ENCODE measurements around the gene LZTR1. TPM values are rescaled to one million over a fixed set of nuclear protein-coding genes. Genes with fewer than 3 reads are reported as not detected.

The LZTR1 gene
- total and polyA plus RNA-seq, 2 of the 4 experiments (the other 2 are of a cell fraction) = 22.8 to 41.3 TPM

- Histone ChIP-seq H4K20me1 (ENCODE audit: insufficient read depth, low read length) (no peaks in the 10 kb centered on the region), H2BK15ac (ENCODE audit: low read depth, low read length) (no peak overlapping the region), H2BK120ac (ENCODE audit: low read depth, low read length) (no peak overlapping the region), H2BK20ac (ENCODE audit: low read depth, low read length) (no peak overlapping the region), H3K27me3 (ENCODE audit: control insufficient read depth, insufficient read depth, low read length) (peaks cover 2% of the 10 kb centered on the region; the same call in 1 of the 2 replicates), H3K4me3 (ENCODE audit: insufficient read depth, low read depth, low read length) (no peak overlapping the region), H3K23ac (ENCODE audit: low read depth, low read length) (no peak overlapping the region), H2AFZ (replicated peaks; ENCODE audit: low read length, poor library complexity) (no peak overlapping the region), H3K9me3 (ENCODE audit: control insufficient read depth, insufficient read depth, low read length) (peaks cover 10% of the 10 kb centered on the region), H2AK9ac (replicated peaks; ENCODE audit: low read depth, low read length, poor library complexity) (no peak overlapping the region), H3K4me2 (ENCODE audit: low read depth, low read length) (no peak overlapping the region), H3K14ac (replicated peaks; ENCODE audit: low read depth, low read length) (no peak overlapping the region), H3K36me3 (ENCODE audit: control insufficient read depth, insufficient read depth, low read length) (no peaks in the 10 kb centered on the region), H4K8ac (ENCODE audit: low read depth in 2 of 2, low read length in 2 of 2) (no peak overlapping the region), H3K9ac (ENCODE audit: low read depth, low read length) (no peak overlapping the region), H3K27ac (ENCODE audit: insufficient read depth, low read length) (no peak overlapping the region), H3K18ac (ENCODE audit: low read depth, low read length) (no peak overlapping the region), H3K4me1 (ENCODE audit: control insufficient read depth, insufficient read depth, low read length) (peaks cover 10% of the 10 kb centered on the region), H3K56ac (ENCODE audit: extremely low read depth, insufficient read depth, low read length) (no peak overlapping the region), H3K9me1 (ENCODE audit: insufficient read depth, low read length) (peaks cover 24% of the 10 kb centered on the region), H2AK5ac (ENCODE audit: low read depth, low read length) (no peak overlapping the region), H3K4ac (ENCODE audit: low read depth, low read length) (no peak overlapping the region), H2BK5ac (ENCODE audit: low read depth, low read length, poor library complexity, severe bottlenecking) (no peak overlapping the region), H4K91ac (ENCODE audit: insufficient read depth, low read depth, low read length) (no peak overlapping the region), H4K5ac (ENCODE audit: low read depth, low read length) (no peak overlapping the region), H3K79me1 (ENCODE audit: low read depth in 1 of 2, low read length in 2 of 2) (peaks cover 16 to 26% of the 10 kb centered on the region in 2 experiments)
- intact Hi-C loops (cut with micrococcal nuclease) (no loop called here), dilution Hi-C loops (cut with HindIII; ENCODE audit: low sequenced_read_pairs, unreplicated experiment) (no loop called here), in situ Hi-C loops (cut with MboI; ENCODE audit: low sequenced_read_pairs) (no loop called here)
- ChIA-PET CTCF (no interaction called here), POLR2A (ENCODE audit: unreplicated experiment) (no interaction called here)
- no TSS peak for BruUV-seq (replicated peaks)
- TF ChIP-seq CTCF (conservative IDR thresholded peaks at IDR 0.05; ENCODE audit: low read depth, low read length) (no peak), RCOR1 (IDR thresholded peaks at IDR 0.05; ENCODE audit: insufficient replicate concordance, low read length) (no peak), MXI1 (IDR thresholded peaks at IDR 0.05; ENCODE audit: borderline replicate concordance, low read depth, low read length) (no peak), USF2 (IDR thresholded peaks at IDR 0.05; ENCODE audit: low read depth, low read length) (no peak), SMC3 (IDR thresholded peaks at IDR 0.05; ENCODE audit: low read depth, low read length) (no peak), BHLHE40 (IDR thresholded peaks at IDR 0.05; ENCODE audit: low read depth, low read length) (no peak), RAD21 (IDR thresholded peaks at IDR 0.05; ENCODE audit: low read length) (no peak), CEBPB (IDR thresholded peaks at IDR 0.05; ENCODE audit: low read depth, low read length) (no peak), MAFK (IDR thresholded peaks at IDR 0.05; ENCODE audit: low read depth, low read length) (no peak), FOS (IDR thresholded peaks at IDR 0.05; ENCODE audit: low read depth, low read length) (no peak), MAZ (IDR thresholded peaks at IDR 0.05; ENCODE audit: borderline replicate concordance, low read depth, low read length) (no peak), RFX5 (IDR thresholded peaks at IDR 0.05; ENCODE audit: low read depth, low read length) (no peak), ELK1 (IDR thresholded peaks at IDR 0.05; ENCODE audit: borderline replicate concordance, low read depth, low read length) (no peak), POLR2A (IDR thresholded peaks at IDR 0.05; ENCODE audit: low read depth, low read length) (no peak), CHD1 (IDR thresholded peaks at IDR 0.05; ENCODE audit: low read depth, low read length) (no peak), NFE2L2 (IDR thresholded peaks at IDR 0.05; ENCODE audit: low read depth, low read length) (no peak)
- DNase-seq (no peak), ATAC-seq (ENCODE audit: low read depth) (no peak)
- WGBS, 2 experiments (ENCODE audit: extremely low coverage in 2 of 2, insufficient read length in 1 of 2) = 17% methylated on average over 1 of the region's 2 CpGs; no CpG with 5 or more reads in 1 of the 2 experiments
These were observed 3.7 kb upstream of the LZTR1 start for GRCh38 chr22:20978419-20978818.
